Subcutaneous abdominal adipose tissue (tissue), 5 donors: ENCODE results near the gene RCOR2.

Experiments
- H3K27ac ChIP-seq: one replicate; pipeline ENCODE4 v1.7.0; 2013; ENCODE audit warnings: low read depth, mild to moderate bottlenecking, inconsistent platforms, low read length, moderate library complexity
- H3K27me3 ChIP-seq, 5 donors: one replicate each; pipeline ENCODE4 v1.7.0; 2013; ENCODE audit warnings: low read length in 5 of 5, inconsistent platforms in 1 of 5; ENCODE audit not compliant: control insufficient read depth in 5 of 5, insufficient read depth in 4 of 5
- H3K36me3 ChIP-seq, 5 donors: one replicate each; pipeline ENCODE4 v1.7.0; 2013; ENCODE audit warnings: low read length in 5 of 5; ENCODE audit not compliant: control insufficient read depth in 5 of 5, insufficient read depth in 5 of 5
- H3K4me1 ChIP-seq, 5 donors: one replicate each; pipeline ENCODE4 v1.7.0; 2013; ENCODE audit warnings: low read length in 5 of 5, mild to moderate bottlenecking in 3 of 5, moderate library complexity in 1 of 5; ENCODE audit not compliant: control insufficient read depth in 5 of 5, insufficient read depth in 5 of 5
- H3K4me3 ChIP-seq, 5 donors: one replicate each; pipeline ENCODE4 v1.7.0; 2013; ENCODE audit warnings: low read length in 5 of 5, low read depth in 1 of 5
- H3K9ac ChIP-seq, 5 donors: one replicate each; pipeline ENCODE4 v1.7.0; 2013; ENCODE audit warnings: low read length in 5 of 5, mild to moderate bottlenecking in 4 of 5, moderate library complexity in 3 of 5
- H3K9me3 ChIP-seq, 5 donors: one replicate each; pipeline ENCODE4 v1.7.0; 2013; ENCODE audit warnings: low read length in 5 of 5; ENCODE audit not compliant: control insufficient read depth in 5 of 5
- donor health status: healthy.
- donor health status: healthy.
- donor health status: healthy.
- donor health status: healthy.
- donor health status: healthy.

RCOR2 gene

DNA sequence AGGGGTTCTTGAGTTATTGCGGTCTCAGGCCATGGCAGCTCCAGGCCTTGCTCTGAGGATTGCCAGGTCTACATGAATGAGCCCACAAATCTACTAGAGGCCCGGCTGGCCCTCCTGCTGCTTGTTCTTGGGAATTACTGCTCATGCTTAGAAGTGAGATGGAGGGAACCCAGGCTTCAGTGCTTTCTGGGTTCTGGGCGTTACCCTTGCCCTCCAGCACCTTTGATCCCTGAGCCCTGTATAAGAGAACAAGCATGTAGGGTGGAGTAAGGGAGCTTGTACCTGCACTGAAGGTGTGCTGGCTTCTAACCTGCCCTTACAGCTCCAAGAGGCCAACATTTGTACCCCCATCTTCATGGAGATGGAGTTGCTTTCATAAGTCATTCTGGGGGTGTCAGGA, 25.8 kb upstream of the RCOR2 start:
- H3K4me1 ChIP-seq: peaks cover 2 to 46% (median 31%) of the 10 kb centered on the region in 5 donors
- no peak overlapping the region for H3K9ac ChIP-seq
- H3K9me3 ChIP-seq: no peaks in the 10 kb centered on the region
- peaks cover 0 to 10% (median 5%) of the 10 kb centered on the region in 5 donors for H3K36me3 ChIP-seq
- H3K27me3 ChIP-seq: no peaks in the 10 kb centered on the region
- no peak overlapping the region for H3K27ac ChIP-seq
- H3K4me3 ChIP-seq: no peak overlapping the region

DNA sequence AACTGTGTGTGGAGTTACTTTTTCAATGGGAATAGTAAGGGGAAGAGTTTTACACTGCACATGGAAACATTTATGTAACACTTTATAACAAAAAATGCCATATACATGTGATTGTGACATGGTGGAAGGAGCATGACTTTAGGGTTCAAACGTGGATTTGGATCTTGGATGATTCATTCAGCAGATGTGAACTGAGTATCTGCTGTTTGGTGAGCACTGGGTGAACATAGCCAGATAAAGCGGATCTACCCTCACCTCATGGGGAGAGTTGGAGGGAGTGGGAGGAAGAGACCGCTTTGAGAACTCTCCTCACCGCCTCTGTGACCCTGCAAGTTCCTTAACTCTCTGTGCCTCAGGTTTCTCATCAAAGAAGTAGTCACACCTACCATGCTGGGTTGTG, 24.9 kb upstream of the RCOR2 start:
- H3K27ac ChIP-seq: no peak overlapping the region
- peaks cover 2 to 46% (median 31%) of the 10 kb centered on the region in 5 donors for H3K4me1 ChIP-seq
- peaks cover 0 to 10% (median 4%) of the 10 kb centered on the region in 5 donors for H3K36me3 ChIP-seq
- H3K9ac ChIP-seq: no peak overlapping the region
- H3K27me3 ChIP-seq: no peaks in the 10 kb centered on the region
- H3K9me3 ChIP-seq: no peaks in the 10 kb centered on the region
- H3K4me3 ChIP-seq: no peak overlapping the region

DNA sequence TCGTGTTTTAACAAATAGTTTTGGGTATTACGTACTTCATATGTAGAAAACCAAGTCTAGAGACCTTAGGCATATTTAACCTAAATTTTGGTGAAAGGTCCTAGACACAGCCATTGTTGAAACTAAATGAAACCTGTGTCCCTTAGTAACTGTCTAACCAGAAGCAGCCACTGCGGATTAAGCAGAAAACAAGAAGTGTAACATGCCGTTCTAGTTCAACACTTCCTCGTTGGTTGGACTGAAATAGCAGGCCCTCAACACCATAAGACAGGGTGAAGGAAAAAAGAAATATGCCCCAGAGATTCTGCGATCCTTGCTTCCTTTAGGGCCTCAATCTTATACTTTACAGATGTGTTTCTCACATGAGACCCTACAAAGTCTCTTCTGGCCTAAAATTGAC, 23.8 kb upstream of the RCOR2 start:
- Histone ChIP-seq H3K4me3 (no peak overlapping the region), H3K9me3 (no peaks in the 10 kb centered on the region), H3K36me3 (no peaks in the 10 kb centered on the region), H3K27ac (no peak overlapping the region), H3K4me1 (peaks cover 2 to 45% (median 29%) of the 10 kb centered on the region in 5 donors), H3K9ac (peak overlapping the region in 1 of 5 donors; percentile 49), H3K27me3 (no peaks in the 10 kb centered on the region)

DNA sequence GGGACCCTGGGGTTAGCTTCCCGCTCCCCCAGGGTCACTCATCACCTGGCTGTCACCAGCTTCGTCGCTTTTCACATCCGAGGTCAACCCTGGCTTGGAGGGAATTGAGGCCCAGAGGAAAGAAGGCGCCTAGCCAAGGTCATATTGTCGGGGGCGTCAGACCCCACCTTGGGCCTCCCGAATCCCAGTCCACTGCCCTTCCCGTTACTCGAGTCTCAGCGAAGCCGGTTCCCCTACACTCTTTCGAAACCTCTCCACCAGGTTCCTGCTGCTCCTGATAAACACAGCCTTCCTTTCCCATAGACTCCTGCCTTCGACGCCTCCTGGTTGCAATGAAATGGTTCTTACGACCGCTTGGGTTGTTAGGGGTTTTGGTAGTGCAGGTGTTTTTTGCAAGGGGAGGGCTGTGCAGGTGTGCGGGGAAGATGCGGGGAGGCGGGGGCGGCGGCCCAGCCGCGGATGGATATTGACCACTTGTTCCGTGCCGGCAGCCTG, 22.5 kb upstream of the RCOR2 start:
- Histone ChIP-seq H3K9me3 (no peaks in the 10 kb centered on the region), H3K36me3 (no peaks in the 10 kb centered on the region), H3K9ac (peak overlapping the region in 4 of 5 donors; percentile 71 to 84 (median 74)), H3K4me3 (peak overlapping the region; percentile 75 to 84 (median 78)), H3K27me3 (no peaks in the 10 kb centered on the region), H3K27ac (peak overlapping the region; percentile 37), H3K4me1 (peaks cover 0 to 32% (median 19%) of the 10 kb centered on the region in 5 donors)

DNA sequence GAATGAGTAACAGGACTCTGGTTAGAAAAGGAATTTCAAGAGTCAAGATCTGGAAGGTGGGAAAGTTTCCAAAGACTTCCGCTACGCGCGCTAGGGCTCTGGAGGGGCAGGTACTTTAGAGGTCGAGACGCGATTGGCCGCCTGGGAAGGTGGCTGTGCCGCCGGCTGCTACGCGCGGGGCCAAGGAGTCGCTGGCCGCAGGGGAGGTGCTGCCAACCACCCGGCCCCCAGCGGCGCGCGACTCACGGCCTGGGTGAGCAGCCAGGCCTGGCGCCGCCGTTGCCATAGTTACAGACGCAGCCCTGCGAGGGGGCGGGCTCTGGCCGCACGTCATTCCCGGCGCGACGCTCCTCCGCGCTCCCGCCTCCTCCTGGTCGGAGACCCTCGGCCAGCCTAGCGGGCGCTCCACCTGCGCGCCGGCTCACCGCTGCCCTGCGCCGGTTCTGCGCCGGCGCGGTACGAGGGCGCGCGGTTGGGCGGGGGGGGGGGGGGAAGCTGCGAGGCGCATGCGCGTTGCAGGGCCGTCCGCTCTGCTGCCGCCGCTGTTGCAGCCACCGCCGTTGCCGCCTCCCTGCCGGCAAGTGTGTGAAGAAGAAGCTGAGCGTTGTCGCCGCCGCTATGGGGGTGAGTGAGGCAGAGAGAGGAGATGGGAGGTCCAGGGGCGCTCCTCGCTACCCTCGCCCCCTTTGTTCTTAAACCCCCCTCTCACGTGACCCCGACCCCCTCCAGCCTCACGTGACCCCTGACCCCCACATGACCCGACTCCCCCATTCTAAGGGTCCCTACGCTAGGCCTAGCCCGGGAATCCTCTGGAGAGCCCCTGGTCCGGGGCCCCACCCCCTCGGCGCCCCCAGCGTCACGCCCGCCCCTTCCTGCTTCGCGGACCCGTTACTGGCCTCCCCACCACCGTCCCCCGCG, 21.8 kb upstream of the RCOR2 start, which contains the start of gene NAA40:
Gene NAA40 (plus strand): TSS at position 524 of the 918 bp plus-strand sequence. CDS start 95 bp downstream, at position 619.
- Histone ChIP-seq H3K9me3 (no peaks in the 10 kb centered on the region), H3K9ac (peak within 1 kb of the TSS in 4 of 5 donors; percentile 71 to 84 (median 74)), H3K27ac (peak within 1 kb of the TSS; percentile 37), H3K27me3 (no peaks in the 10 kb centered on the region), H3K4me1 (peaks cover 0 to 32% (median 21%) of the 10 kb centered on the region in 5 donors), H3K36me3 (no peaks in the 10 kb centered on the region), H3K4me3 (peak within 1 kb of the TSS; percentile 75 to 84 (median 78))

DNA sequence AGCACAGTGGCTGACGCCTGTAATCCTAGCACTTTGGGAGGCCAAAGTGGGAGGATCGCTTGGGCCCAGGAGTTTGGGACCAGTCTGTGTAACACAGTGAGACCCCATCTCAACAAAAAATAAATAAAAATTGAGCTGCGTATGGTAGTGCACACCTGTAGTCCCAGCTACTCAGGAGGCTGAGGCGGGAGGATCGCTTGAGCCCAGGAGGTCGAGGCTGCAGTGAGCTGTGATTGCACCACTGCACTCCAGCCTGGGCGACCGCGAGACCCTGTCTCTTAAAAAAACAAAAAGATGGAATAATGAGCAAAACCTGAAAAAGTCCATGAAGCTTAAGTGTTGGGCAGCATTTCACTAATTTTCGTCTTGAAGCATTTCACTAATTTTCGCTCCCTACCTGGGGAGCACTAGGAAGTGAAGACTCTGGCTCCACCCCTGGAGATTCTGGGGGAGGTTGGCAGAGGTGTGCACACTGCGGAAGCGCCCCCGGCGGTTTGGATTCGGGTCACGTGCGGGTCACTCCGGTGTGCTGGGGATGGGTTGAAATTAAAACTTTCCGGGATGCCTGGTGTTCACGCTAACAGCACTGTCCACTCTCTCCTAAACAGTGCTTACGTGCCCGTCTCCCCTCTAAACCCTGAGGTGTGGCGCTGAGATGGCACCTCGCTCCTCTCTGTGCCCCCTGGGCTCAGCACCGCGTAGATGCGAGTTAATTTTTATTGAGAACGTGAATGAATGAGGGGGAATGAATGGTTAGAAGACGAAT, 20.9 kb upstream of the RCOR2 start:
- H3K36me3 ChIP-seq: no peaks in the 10 kb centered on the region
- H3K9ac ChIP-seq: peak overlapping the region in 4 of 5 donors; percentile 40 to 75 (median 68)
- H3K27ac ChIP-seq: peak overlapping the region; percentile 32
- H3K4me1 ChIP-seq: peaks cover 0 to 35% (median 25%) of the 10 kb centered on the region in 5 donors
- peak overlapping the region; percentile 65 to 84 (median 75) for H3K4me3 ChIP-seq
- no peaks in the 10 kb centered on the region for H3K9me3 ChIP-seq
- no peaks in the 10 kb centered on the region for H3K27me3 ChIP-seq

DNA sequence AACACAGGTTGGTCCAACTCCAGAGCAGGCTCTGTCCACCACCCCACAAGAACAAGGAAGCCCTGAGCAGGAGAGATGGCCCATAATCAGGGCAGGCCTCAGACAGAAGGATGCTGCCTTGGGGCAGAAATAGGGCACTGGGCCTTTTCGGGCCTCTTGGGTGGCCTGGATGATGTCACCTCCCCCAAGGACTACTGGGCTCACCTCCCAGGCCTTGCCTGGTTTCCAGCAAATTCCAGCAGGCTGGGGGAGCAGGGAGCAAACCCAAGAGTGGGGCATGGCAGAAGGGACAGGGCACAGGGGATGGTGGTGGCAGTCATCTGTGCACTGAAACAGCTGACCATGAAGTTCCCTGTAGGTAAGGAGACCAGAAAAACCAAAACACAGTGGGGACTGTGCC, 16.5 kb upstream of the RCOR2 start:
- no peaks in the 10 kb centered on the region for H3K36me3 ChIP-seq
- H3K27me3 ChIP-seq: no peaks in the 10 kb centered on the region
- no peak overlapping the region for H3K27ac ChIP-seq
- no peak overlapping the region for H3K9ac ChIP-seq
- H3K9me3 ChIP-seq: no peaks in the 10 kb centered on the region
- H3K4me1 ChIP-seq: peaks cover 0 to 15% (median 10%) of the 10 kb centered on the region in 5 donors
- no peak overlapping the region for H3K4me3 ChIP-seq

DNA sequence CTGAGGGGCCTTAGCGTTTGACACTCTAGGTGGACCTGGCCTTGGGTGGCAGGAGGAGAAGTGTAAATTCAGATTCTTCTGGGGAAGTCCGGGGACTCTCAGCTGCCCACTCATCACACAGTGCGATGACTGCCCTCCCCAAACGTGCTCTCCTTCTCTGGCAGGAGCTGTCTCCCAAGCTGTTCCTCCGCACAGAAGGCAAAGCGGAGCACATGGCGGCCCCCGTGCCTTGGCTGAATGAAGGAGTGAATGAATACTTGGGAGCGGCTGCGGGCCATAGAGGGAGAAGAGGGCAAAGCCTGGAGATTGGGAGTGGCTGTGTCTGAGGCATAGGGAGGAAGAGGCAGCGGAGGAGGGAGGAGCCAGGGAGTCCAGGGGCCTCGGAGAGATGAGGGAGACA, 14.9 kb upstream of the RCOR2 start:
- Histone ChIP-seq H3K9ac (no peak overlapping the region), H3K36me3 (no peaks in the 10 kb centered on the region), H3K4me1 (peaks cover 0 to 9% (median 5%) of the 10 kb centered on the region in 5 donors)

DNA sequence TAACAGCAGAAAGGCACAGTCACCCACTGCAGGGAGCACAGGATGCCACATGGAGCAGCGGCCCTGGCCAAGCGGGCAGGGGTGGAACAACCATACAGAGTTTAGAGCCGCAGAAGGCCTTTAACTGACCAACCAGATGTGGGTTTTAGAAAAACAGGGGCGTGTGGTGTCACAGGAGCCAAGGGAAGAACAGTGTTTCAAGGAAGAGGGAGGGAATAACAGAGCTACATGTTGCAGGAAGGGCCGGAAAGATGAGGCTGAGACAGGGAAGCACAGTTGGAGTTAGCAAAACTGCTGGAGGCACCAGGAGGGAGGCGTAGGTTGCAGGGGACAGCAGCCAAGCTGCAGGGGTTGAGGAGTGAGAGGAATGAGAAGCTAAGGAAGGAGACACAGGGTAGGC, 14.1 kb upstream of the RCOR2 start:
- Histone ChIP-seq H3K9me3 (no peaks in the 10 kb centered on the region), H3K9ac (peak overlapping the region in 1 of 5 donors; percentile 26), H3K36me3 (no peaks in the 10 kb centered on the region), H3K27me3 (no peaks in the 10 kb centered on the region), H3K4me1 (peaks cover 0 to 9% (median 5%) of the 10 kb centered on the region in 5 donors), H3K4me3 (no peak overlapping the region), H3K27ac (no peak overlapping the region)

More for the DNA sequence above, 14.9 kb upstream of the RCOR2 start:
- H3K27me3 ChIP-seq: no peaks in the 10 kb centered on the region
- no peak overlapping the region for H3K4me3 ChIP-seq
- H3K9me3 ChIP-seq: no peaks in the 10 kb centered on the region
- H3K27ac ChIP-seq: no peak overlapping the region
